ENCODE data around the gene SLC38A9. TPM values are rescaled to one million over a fixed set of nuclear protein-coding genes. Genes with fewer than 3 reads are reported as not detected.

The SLC38A9 gene
- total RNA-seq, 1 donor from 2014 or later, result 7.0 TPM

- H3K27ac ChIP-seq (replicated peaks), result peak overlapping the region; percentile 97
- no peak overlapping the region for H3K4me3 ChIP-seq
- H3K9me3 ChIP-seq (replicated peaks), result no peaks in the 10 kb centered on the region
- no peaks in the 10 kb centered on the region for H3K27me3 ChIP-seq (ENCODE audit: low read depth)
- no peak for DNase-seq
- intact Hi-C loops (cut with micrococcal nuclease), result no loop called here
- TF ChIP-seq CTCF (IDR thresholded peaks at IDR 0.05; ENCODE audit: borderline replicate concordance), result no peak
- H3K36me3 ChIP-seq, result no peaks in the 10 kb centered on the region
- peaks cover 34% of the 10 kb centered on the region for H3K4me1 ChIP-seq
These were observed 119.6 kb downstream of the SLC38A9 start for GRCh38 chr5:55592388-55593114.

- no peak for DNase-seq
- intact Hi-C loops (cut with micrococcal nuclease), result no loop called here
- H3K4me3 ChIP-seq, result no peak overlapping the region
- no peaks in the 10 kb centered on the region for H3K27me3 ChIP-seq (ENCODE audit: low read depth)
- H3K9me3 ChIP-seq (replicated peaks), result no peaks in the 10 kb centered on the region
- TF ChIP-seq CTCF (IDR thresholded peaks at IDR 0.05; ENCODE audit: borderline replicate concordance), result no peak
- peak overlapping the region; percentile 97 for H3K27ac ChIP-seq (replicated peaks)
- no peaks in the 10 kb centered on the region for H3K36me3 ChIP-seq
- H3K4me1 ChIP-seq, result peaks cover 26% of the 10 kb centered on the region
These were observed 120.4 kb downstream of the SLC38A9 start for GRCh38 chr5:55591686-55592085.

- Histone ChIP-seq H3K36me3 (no peaks in the 10 kb centered on the region), H3K4me1 (peaks cover 38% of the 10 kb centered on the region), H3K27ac (replicated peaks) (peak overlapping the region; percentile 64), H3K4me3 (no peak overlapping the region), H3K27me3 (ENCODE audit: low read depth) (no peaks in the 10 kb centered on the region), H3K9me3 (replicated peaks) (no peaks in the 10 kb centered on the region)
- DNase-seq, result no peak
- TF ChIP-seq CTCF (IDR thresholded peaks at IDR 0.05; ENCODE audit: borderline replicate concordance), result no peak
- intact Hi-C loops (cut with micrococcal nuclease), result no loop called here
These were observed 126.9 kb downstream of the SLC38A9 start for GRCh38 chr5:55585206-55585610.

GRCh38 chr5:55584398-55585205 lies 127.5 kb downstream of the SLC38A9 start:
- no peaks in the 10 kb centered on the region for H3K9me3 ChIP-seq (replicated peaks)
- intact Hi-C loops (cut with micrococcal nuclease), result no loop called here
- H3K27ac ChIP-seq (replicated peaks), result peak overlapping the region; percentile 64
- no peaks in the 10 kb centered on the region for H3K36me3 ChIP-seq
- H3K27me3 ChIP-seq (ENCODE audit: low read depth), result no peaks in the 10 kb centered on the region
- H3K4me1 ChIP-seq, result peaks cover 41% of the 10 kb centered on the region
- TF ChIP-seq CTCF (IDR thresholded peaks at IDR 0.05; ENCODE audit: borderline replicate concordance), result no peak
- DNase-seq, result no peak
- no peak overlapping the region for H3K4me3 ChIP-seq

- TF ChIP-seq CTCF (IDR thresholded peaks at IDR 0.05; ENCODE audit: borderline replicate concordance), result no peak
- intact Hi-C loops (cut with micrococcal nuclease), result no loop called here
These were observed 128.5 kb downstream of the SLC38A9 start for GRCh38 chr5:55583578-55583977.

More at GRCh38 chr5:55583578-55583977, 128.5 kb downstream of the SLC38A9 start:
- Histone ChIP-seq H3K4me3 (no peak overlapping the region), H3K9me3 (replicated peaks) (no peaks in the 10 kb centered on the region), H3K27ac (replicated peaks) (peak overlapping the region; percentile 64), H3K36me3 (no peaks in the 10 kb centered on the region), H3K27me3 (ENCODE audit: low read depth) (no peaks in the 10 kb centered on the region), H3K4me1 (peaks cover 52% of the 10 kb centered on the region)
- no peak for DNase-seq
